ENCODE data around the gene OR51F1. TPM values are rescaled to one million over a fixed set of nuclear protein-coding genes. Genes with fewer than 3 reads are reported as not detected.

OR51F1 gene
- total and polyA plus RNA-seq, 2 donors (not counting 1 experiment from before 2014, with no cell fraction given): not detected

- Mint-ChIP-seq H3K27me3 (no peaks in the 10 kb centered on the region), H3K4me1 (no peaks in the 10 kb centered on the region), H3K27ac (no peak overlapping the region), H3K4me3 (no peak overlapping the region), H3K9me3 (ENCODE audit: insufficient read depth) (no peaks in the 10 kb centered on the region)
- Histone ChIP-seq H3K9me3 (ENCODE audit: control extremely low read depth in 1 of 3, control insufficient read depth in 2 of 3, insufficient read depth in 1 of 3, low read length in 2 of 3) (no peaks in the 10 kb centered on the region), H3K36me3 (replicated peaks in 1 of 2; ENCODE audit: control extremely low read depth in 1 of 2, control insufficient read depth in 1 of 2, extremely low read depth in 1 of 2, insufficient read depth in 2 of 2, low read length in 1 of 2) (no peaks in the 10 kb centered on the region), H3K79me2 (ENCODE audit: control insufficient read depth, insufficient read depth, low read length) (no peaks in the 10 kb centered on the region), H3K4me2 (replicated peaks; ENCODE audit: low read depth, low read length, poor library complexity, severe bottlenecking) (no peak overlapping the region), H3K27me3 (replicated peaks in 1 of 4; ENCODE audit: control extremely low read depth in 1 of 4, control insufficient read depth in 3 of 4, insufficient read depth in 4 of 4, low read length in 3 of 4) (no peaks in the 10 kb centered on the region), H4K20me1 (ENCODE audit: control insufficient read depth, insufficient read depth, low read length, poor library complexity, severe bottlenecking) (no peaks in the 10 kb centered on the region), H3K4me1 (ENCODE audit: control insufficient read depth in 2 of 2, insufficient read depth in 2 of 2, low read length in 2 of 2) (no peaks in the 10 kb centered on the region), H3K9ac (ENCODE audit: low read length) (no peak overlapping the region), H3K27ac (ENCODE audit: low read length in 2 of 2) (no peak overlapping the region), H3K4me3 (ENCODE audit: control extremely low read depth in 1 of 5, extremely low read depth in 1 of 5, insufficient read depth in 1 of 5, low read depth in 2 of 5, low read length in 4 of 5) (no peak overlapping the region), H2AFZ (ENCODE audit: insufficient read depth, low read depth, low read length, poor library complexity, severe bottlenecking) (no peak overlapping the region)
- ATAC-seq (ENCODE audit: low read depth) (no peak), DNase-seq (no peak)
- ChIA-PET CTCF (no interaction called here), POLR2A (no interaction called here)
- intact Hi-C loops (cut with micrococcal nuclease): no loop called here
- no peak for TF ChIP-seq EZH2 (IDR thresholded peaks at IDR 0.05; ENCODE audit: borderline replicate concordance, insufficient read depth, low read depth, low read length, poor library complexity, severe bottlenecking)
- no peak for TF ChIP-seq CTCF (IDR thresholded peaks at IDR 0.05)
- WGBS (ENCODE audit: insufficient coverage): no CpG with 5 or more reads among the region's 6 CpGs
Observed at GRCh38 chr11:4766420-4767043, 3.2 kb downstream of the OR51F1 start.

GRCh38 chr11:4763096-4763495 lies 6.6 kb downstream of the OR51F1 start:
- Histone ChIP-seq H2AFZ (ENCODE audit: insufficient read depth, low read depth, low read length, poor library complexity, severe bottlenecking) (no peak overlapping the region), H3K9me3 (ENCODE audit: control extremely low read depth in 1 of 3, control insufficient read depth in 2 of 3, insufficient read depth in 1 of 3, low read length in 2 of 3) (no peaks in the 10 kb centered on the region), H3K4me3 (ENCODE audit: control extremely low read depth in 1 of 5, extremely low read depth in 1 of 5, insufficient read depth in 1 of 5, low read depth in 2 of 5, low read length in 4 of 5) (no peak overlapping the region), H3K36me3 (replicated peaks in 1 of 2; ENCODE audit: control extremely low read depth in 1 of 2, control insufficient read depth in 1 of 2, extremely low read depth in 1 of 2, insufficient read depth in 2 of 2, low read length in 1 of 2) (no peaks in the 10 kb centered on the region), H3K79me2 (ENCODE audit: control insufficient read depth, insufficient read depth, low read length) (no peaks in the 10 kb centered on the region), H3K27me3 (replicated peaks in 1 of 4; ENCODE audit: control extremely low read depth in 1 of 4, control insufficient read depth in 3 of 4, insufficient read depth in 4 of 4, low read length in 3 of 4) (no peaks in the 10 kb centered on the region), H3K27ac (ENCODE audit: low read length in 2 of 2) (no peak overlapping the region), H3K4me1 (ENCODE audit: control insufficient read depth in 2 of 2, insufficient read depth in 2 of 2, low read length in 2 of 2) (no peaks in the 10 kb centered on the region), H3K9ac (ENCODE audit: low read length) (no peak overlapping the region), H4K20me1 (ENCODE audit: control insufficient read depth, insufficient read depth, low read length, poor library complexity, severe bottlenecking) (no peaks in the 10 kb centered on the region), H3K4me2 (replicated peaks; ENCODE audit: low read depth, low read length, poor library complexity, severe bottlenecking) (no peak overlapping the region)
- Mint-ChIP-seq H3K9me3 (ENCODE audit: insufficient read depth) (no peaks in the 10 kb centered on the region), H3K4me1 (no peaks in the 10 kb centered on the region), H3K4me3 (no peak overlapping the region), H3K27me3 (no peaks in the 10 kb centered on the region), H3K27ac (no peak overlapping the region)
- CTCF ChIA-PET: no interaction called here
- ATAC-seq (ENCODE audit: low read depth) (no peak), DNase-seq (no peak)
- TF ChIP-seq EZH2 (IDR thresholded peaks at IDR 0.05; ENCODE audit: borderline replicate concordance, insufficient read depth, low read depth, low read length, poor library complexity, severe bottlenecking) (no peak), CTCF (IDR thresholded peaks at IDR 0.05) (no peak)
- POLR2A ChIA-PET: no interaction called here
- intact Hi-C loops (cut with micrococcal nuclease): no loop called here
- 79% methylated on average over 2 of the region's 2 CpGs for WGBS (ENCODE audit: insufficient coverage)
